Neural cell (in vitro differentiated cells): ENCODE data around the gene GALR2.
"Not testable (repeated sequence)": the region's sequence is repeated elsewhere in the genome, so short reads cannot be mapped to it uniquely, and the experiment has no call there.

ENCODE experiments used
- EZH2 ChIP-seq: fragments of 200-600, 300-800 bp; shearing (Covaris generic), sonication (generic); IDR thresholded peaks from 2 replicates; pipeline ENCODE4 v1.6.1; 2014; ENCODE audit warnings: antibody characterized with exemption, low read length, borderline replicate concordance, mild to moderate bottlenecking; ENCODE audit not compliant: insufficient read depth, poor library complexity, severe bottlenecking
- TAF1 ChIP-seq: IDR thresholded peaks from 2 replicates; pipeline ENCODE4 v1.6.1; 2012; ENCODE audit warnings: low read depth
- TF ChIP-seq, protein P1 (sequence below): IDR thresholded peaks from 2 replicates; pipeline ENCODE4 v1.6.1; 2012; ENCODE audit warnings: borderline replicate concordance
- TF ChIP-seq, protein P2 (sequence below): fragments of 450-650 bp; IDR thresholded peaks from 2 replicates; pipeline ENCODE4 v1.5.1; 2014; ENCODE audit warnings: antibody characterized with exemption, mild to moderate bottlenecking, moderate library complexity; ENCODE audit not compliant: poor library complexity, severe bottlenecking

DNA sequence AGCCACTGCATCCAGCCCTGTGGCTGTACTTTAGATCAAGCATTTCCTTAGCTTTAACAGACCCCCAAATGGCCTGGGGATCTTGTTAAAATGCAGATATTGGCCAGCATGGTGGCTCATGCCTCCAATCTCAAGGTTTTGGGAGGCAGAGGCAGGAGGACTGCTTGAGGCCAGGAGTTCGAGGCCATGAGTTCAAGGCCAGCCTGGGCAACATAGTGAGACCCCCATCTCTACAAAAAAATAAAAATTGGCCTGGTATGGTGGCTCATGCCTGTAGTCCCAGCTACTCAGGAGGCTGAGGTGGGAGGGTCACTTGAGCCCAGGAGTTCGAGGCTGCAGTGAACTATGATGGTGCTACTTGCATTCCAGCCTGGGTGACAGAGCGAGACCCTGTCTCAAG is 31.7 kb upstream of the GALR2 start:
- TF ChIP-seq TAF1, EZH2: not testable (repeated sequence)
- TF ChIP-seq, protein P1, sequence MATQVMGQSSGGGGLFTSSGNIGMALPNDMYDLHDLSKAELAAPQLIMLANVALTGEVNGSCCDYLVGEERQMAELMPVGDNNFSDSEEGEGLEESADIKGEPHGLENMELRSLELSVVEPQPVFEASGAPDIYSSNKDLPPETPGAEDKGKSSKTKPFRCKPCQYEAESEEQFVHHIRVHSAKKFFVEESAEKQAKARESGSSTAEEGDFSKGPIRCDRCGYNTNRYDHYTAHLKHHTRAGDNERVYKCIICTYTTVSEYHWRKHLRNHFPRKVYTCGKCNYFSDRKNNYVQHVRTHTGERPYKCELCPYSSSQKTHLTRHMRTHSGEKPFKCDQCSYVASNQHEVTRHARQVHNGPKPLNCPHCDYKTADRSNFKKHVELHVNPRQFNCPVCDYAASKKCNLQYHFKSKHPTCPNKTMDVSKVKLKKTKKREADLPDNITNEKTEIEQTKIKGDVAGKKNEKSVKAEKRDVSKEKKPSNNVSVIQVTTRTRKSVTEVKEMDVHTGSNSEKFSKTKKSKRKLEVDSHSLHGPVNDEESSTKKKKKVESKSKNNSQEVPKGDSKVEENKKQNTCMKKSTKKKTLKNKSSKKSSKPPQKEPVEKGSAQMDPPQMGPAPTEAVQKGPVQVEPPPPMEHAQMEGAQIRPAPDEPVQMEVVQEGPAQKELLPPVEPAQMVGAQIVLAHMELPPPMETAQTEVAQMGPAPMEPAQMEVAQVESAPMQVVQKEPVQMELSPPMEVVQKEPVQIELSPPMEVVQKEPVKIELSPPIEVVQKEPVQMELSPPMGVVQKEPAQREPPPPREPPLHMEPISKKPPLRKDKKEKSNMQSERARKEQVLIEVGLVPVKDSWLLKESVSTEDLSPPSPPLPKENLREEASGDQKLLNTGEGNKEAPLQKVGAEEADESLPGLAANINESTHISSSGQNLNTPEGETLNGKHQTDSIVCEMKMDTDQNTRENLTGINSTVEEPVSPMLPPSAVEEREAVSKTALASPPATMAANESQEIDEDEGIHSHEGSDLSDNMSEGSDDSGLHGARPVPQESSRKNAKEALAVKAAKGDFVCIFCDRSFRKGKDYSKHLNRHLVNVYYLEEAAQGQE: not testable (repeated sequence)
- TF ChIP-seq, protein P2, sequence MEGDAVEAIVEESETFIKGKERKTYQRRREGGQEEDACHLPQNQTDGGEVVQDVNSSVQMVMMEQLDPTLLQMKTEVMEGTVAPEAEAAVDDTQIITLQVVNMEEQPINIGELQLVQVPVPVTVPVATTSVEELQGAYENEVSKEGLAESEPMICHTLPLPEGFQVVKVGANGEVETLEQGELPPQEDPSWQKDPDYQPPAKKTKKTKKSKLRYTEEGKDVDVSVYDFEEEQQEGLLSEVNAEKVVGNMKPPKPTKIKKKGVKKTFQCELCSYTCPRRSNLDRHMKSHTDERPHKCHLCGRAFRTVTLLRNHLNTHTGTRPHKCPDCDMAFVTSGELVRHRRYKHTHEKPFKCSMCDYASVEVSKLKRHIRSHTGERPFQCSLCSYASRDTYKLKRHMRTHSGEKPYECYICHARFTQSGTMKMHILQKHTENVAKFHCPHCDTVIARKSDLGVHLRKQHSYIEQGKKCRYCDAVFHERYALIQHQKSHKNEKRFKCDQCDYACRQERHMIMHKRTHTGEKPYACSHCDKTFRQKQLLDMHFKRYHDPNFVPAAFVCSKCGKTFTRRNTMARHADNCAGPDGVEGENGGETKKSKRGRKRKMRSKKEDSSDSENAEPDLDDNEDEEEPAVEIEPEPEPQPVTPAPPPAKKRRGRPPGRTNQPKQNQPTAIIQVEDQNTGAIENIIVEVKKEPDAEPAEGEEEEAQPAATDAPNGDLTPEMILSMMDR: not testable (repeated sequence)
